Liver (tissue), 9 donors: ENCODE data around the gene SLBP. TPM values are rescaled to one million over a fixed set of nuclear protein-coding genes. Genes with fewer than 3 reads are reported as not detected.

Source experiments
- DNase-seq: peaks from one replicate; pipeline ENCODE4 v3.0.0-alpha.2; 2017; ENCODE audit warnings: low spot score
- H3K27ac ChIP-seq, 2 donors: one replicate each; pipeline ENCODE4 v1.7.0; 2013; ENCODE audit warnings: inconsistent platforms in 2 of 2, low read length in 2 of 2, control low read depth in 1 of 2, low read depth in 1 of 2, mild to moderate bottlenecking in 1 of 2
- H3K27me3 ChIP-seq, 4 donors: one replicate each; pipeline versions ENCODE4 v1.6.1 to v1.7.0; 2013; ENCODE audit warnings: low read length in 3 of 4, inconsistent platforms in 1 of 4, mild to moderate bottlenecking in 1 of 4, moderate library complexity in 1 of 4; ENCODE audit not compliant: control insufficient read depth in 4 of 4, insufficient read depth in 4 of 4
- H3K36me3 ChIP-seq, 4 donors: one replicate each; pipeline versions ENCODE4 v1.6.1 to v1.7.0; 2013; ENCODE audit warnings: low read length in 3 of 4, mild to moderate bottlenecking in 3 of 4, low read depth in 1 of 4, moderate library complexity in 1 of 4; ENCODE audit not compliant: control insufficient read depth in 4 of 4, insufficient read depth in 3 of 4
- H3K4me1 ChIP-seq, 4 donors: one replicate each; pipeline versions ENCODE4 v1.6.1 to v1.7.0; 2013; ENCODE audit warnings: low read length in 3 of 4, mild to moderate bottlenecking in 3 of 4, moderate library complexity in 1 of 4; ENCODE audit not compliant: control insufficient read depth in 4 of 4, insufficient read depth in 4 of 4
- H3K4me3 ChIP-seq, 3 donors: one replicate each; pipeline versions ENCODE4 v1.6.1 to v1.7.0; 2013; ENCODE audit warnings: low read length in 3 of 3, control low read depth in 1 of 3, low read depth in 1 of 3, mild to moderate bottlenecking in 1 of 3
- H3K9ac ChIP-seq, 2 donors: one replicate each; pipeline ENCODE4 v1.7.0; 2013; ENCODE audit warnings: low read length in 2 of 2, mild to moderate bottlenecking in 2 of 2, moderate library complexity in 2 of 2, control low read depth in 1 of 2, low read depth in 1 of 2
- H3K9me3 ChIP-seq, 4 donors: one replicate each; pipeline versions ENCODE4 v1.6.1 to v1.7.0; 2013; ENCODE audit warnings: low read length in 3 of 4; ENCODE audit not compliant: control insufficient read depth in 4 of 4
- EGR1 ChIP-seq, 2 donors: IDR thresholded peaks; 2 replicates each; pipeline ENCODE4 v1.6.1; 2016 to 2018; ENCODE audit warnings: antibody characterized with exemption in 2 of 2, low read depth in 2 of 2
- FOXA1 ChIP-seq: IDR thresholded peaks from 2 replicates; pipeline ENCODE4 v1.6.1; 2016; ENCODE audit warnings: antibody characterized with exemption
- GABPA ChIP-seq, 2 donors: IDR thresholded peaks in 1 of 2; conservative IDR thresholded peaks in 1 of 2; 2 replicates each; pipeline ENCODE4 v1.6.1; 2016; ENCODE audit warnings: antibody characterized with exemption in 2 of 2, mild to moderate bottlenecking in 1 of 2, moderate library complexity in 1 of 2
- HNF4G ChIP-seq: IDR thresholded peaks from 2 replicates; pipeline ENCODE4 v1.6.1; 2016; ENCODE audit warnings: antibody characterized with exemption
- JUND ChIP-seq, 2 donors: IDR thresholded peaks; 2 replicates each; pipeline ENCODE4 v1.6.1; 2016; ENCODE audit warnings: antibody characterized with exemption in 2 of 2
- MAX ChIP-seq: IDR thresholded peaks from 2 replicates; pipeline ENCODE4 v1.6.1; 2016; ENCODE audit warnings: antibody characterized with exemption
- REST ChIP-seq: IDR thresholded peaks from 2 replicates; pipeline ENCODE4 v1.6.1; 2016; ENCODE audit warnings: antibody characterized with exemption, mild to moderate bottlenecking
- RXRA ChIP-seq, 2 donors: IDR thresholded peaks; 2 replicates each; pipeline ENCODE4 v1.6.1; 2017 to 2018; ENCODE audit warnings: antibody characterized with exemption in 2 of 2, mild to moderate bottlenecking in 1 of 2
- ZBTB33 ChIP-seq: IDR thresholded peaks from 2 replicates; pipeline ENCODE4 v1.6.1; 2016; ENCODE audit warnings: antibody characterized with exemption
- WGBS: extraction: QIAGEN DNeasy Blood & Tissue Kit; methylation state at CpG from one replicate; pipeline ENCODE4 v1.1.7; 2013; 5-methylcytosine and 5-hydroxymethylcytosine counted together
- polyA plus RNA-seq, 2 donors: library from polyadenylated mRNA; stranded (reverse) in 1 of 2; unstranded in 1 of 2; fragments of 200-250 nt in 1 of 2; fragments of >200 nt in 1 of 2; fragmentation: Nextera tagmentation in 1 of 2; extraction: Ambion mirVana in 1 of 2; gene quantifications; one replicate each; pipeline versions ENCODE4 v1.2.1 to v1.2.3, GENCODE V29; 2013 to 2015
- total RNA-seq, 2 donors: library from RNA; depleted of rRNA; stranded (reverse); fragments of >200 nt; gene quantifications; one replicate each; pipeline ENCODE4 v1.2.3, GENCODE V29; 2014
- TF ChIP-seq, protein P1 (sequence below): IDR thresholded peaks from 2 replicates; pipeline ENCODE4 v1.6.1; 2016; ENCODE audit warnings: antibody characterized with exemption
- TF ChIP-seq, protein P2 (sequence below): fragments of 150-350 bp; IDR thresholded peaks from 2 replicates; pipeline ENCODE4 v1.5.1; 2017; ENCODE audit warnings: improper control_type of control experiment, low read depth, low read length; ENCODE audit not compliant: missing input control
- donor health status: healthy.
- donor health status: healthy.
- donor health status: healthy.
- donor health status: healthy.
- donor health status: healthy.

Gene SLBP
- total and polyA plus RNA-seq, 4 donors = 14.7 to 64.4 (median 17.4) TPM

DNA sequence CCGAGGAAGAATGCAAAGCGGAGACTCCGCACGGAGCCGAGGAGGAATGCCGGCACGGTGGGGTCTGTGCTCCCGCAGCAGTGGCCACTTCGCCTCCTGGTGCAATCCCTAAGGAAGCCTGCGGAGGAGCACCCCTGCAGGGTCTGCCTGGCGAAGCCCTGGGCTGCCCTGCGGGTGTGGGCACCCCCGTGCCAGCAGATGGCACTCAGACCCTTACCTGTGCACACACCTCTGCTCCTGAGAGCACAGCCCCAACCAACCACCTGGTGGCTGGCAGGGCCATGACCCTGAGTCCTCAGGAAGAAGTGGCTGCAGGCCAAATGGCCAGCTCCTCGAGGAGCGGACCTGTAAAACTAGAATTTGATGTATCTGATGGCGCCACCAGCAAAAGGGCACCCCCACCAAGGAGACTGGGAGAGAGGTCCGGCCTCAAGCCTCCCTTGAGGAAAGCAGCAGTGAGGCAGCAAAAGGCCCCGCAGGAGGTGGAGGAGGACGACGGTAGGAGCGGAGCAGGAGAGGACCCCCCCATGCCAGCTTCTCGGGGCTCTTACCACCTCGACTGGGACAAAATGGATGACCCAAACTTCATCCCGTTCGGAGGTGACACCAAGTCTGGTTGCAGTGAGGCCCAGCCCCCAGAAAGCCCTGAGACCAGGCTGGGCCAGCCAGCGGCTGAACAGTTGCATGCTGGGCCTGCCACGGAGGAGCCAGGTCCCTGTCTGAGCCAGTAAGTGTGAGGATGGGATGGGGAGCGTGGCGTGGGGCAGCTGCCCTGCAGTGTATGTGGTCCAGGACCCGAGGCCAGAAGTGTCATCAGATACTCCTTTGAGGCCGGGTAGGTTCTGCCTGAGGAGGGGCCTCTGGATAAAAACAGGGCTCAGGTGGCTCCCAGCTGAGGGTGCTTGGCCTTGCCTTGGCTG lies 16.2 kb upstream of the SLBP start:
- no peak overlapping the region for H3K27ac ChIP-seq
- H3K9ac ChIP-seq = no peak overlapping the region
- WGBS = 92% methylated on average over 31 of the region's 31 CpGs
- H3K36me3 ChIP-seq = peaks cover 0 to 4% (median 3%) of the 10 kb centered on the region in 4 donors
- peaks cover 0 to 9% (median 0%) of the 10 kb centered on the region in 4 donors for H3K4me1 ChIP-seq
- no peaks in the 10 kb centered on the region for H3K9me3 ChIP-seq
- H3K4me3 ChIP-seq = no peak overlapping the region
- TF ChIP-seq MAX (no peak), EGR1 (IDR thresholded peaks at IDR 0.05; ENCODE audit: low read depth in 2 of 2) (no peak), GABPA (IDR thresholded peaks at IDR 0.05 in 1 of 2, conservative IDR thresholded peaks at IDR 0.05 in 1 of 2) (no peak), FOXA1 (no peak), RXRA (IDR thresholded peaks at IDR 0.05) (no peak), HNF4G (no peak), REST (no peak), ZBTB33 (no peak), JUND (IDR thresholded peaks at IDR 0.05) (no peak)
- TF ChIP-seq, protein P1, sequence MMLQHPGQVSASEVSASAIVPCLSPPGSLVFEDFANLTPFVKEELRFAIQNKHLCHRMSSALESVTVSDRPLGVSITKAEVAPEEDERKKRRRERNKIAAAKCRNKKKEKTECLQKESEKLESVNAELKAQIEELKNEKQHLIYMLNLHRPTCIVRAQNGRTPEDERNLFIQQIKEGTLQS = no peak
- TF ChIP-seq, protein P2, sequence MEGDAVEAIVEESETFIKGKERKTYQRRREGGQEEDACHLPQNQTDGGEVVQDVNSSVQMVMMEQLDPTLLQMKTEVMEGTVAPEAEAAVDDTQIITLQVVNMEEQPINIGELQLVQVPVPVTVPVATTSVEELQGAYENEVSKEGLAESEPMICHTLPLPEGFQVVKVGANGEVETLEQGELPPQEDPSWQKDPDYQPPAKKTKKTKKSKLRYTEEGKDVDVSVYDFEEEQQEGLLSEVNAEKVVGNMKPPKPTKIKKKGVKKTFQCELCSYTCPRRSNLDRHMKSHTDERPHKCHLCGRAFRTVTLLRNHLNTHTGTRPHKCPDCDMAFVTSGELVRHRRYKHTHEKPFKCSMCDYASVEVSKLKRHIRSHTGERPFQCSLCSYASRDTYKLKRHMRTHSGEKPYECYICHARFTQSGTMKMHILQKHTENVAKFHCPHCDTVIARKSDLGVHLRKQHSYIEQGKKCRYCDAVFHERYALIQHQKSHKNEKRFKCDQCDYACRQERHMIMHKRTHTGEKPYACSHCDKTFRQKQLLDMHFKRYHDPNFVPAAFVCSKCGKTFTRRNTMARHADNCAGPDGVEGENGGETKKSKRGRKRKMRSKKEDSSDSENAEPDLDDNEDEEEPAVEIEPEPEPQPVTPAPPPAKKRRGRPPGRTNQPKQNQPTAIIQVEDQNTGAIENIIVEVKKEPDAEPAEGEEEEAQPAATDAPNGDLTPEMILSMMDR = no peak
- DNase-seq = no peak
- no peaks in the 10 kb centered on the region for H3K27me3 ChIP-seq
